ENCODE measurements around the gene TTLL6.
"Not testable (repeated sequence)": the region's sequence is repeated elsewhere in the genome, so short reads cannot be mapped to it uniquely, and the experiment has no call there.

The TTLL6 gene

GRCh38 chr17:48814504-48814903, 2.5 kb downstream of the TTLL6 start:
- DNase-seq, result peak; percentile 76

GRCh38 chr17:48812001-48812400, 5.0 kb downstream of the TTLL6 start:
- DNase-seq, result no peak

GRCh38 chr17:48809182-48809581, 7.8 kb downstream of the TTLL6 start:
- DNase-seq, result no peak

DNA sequence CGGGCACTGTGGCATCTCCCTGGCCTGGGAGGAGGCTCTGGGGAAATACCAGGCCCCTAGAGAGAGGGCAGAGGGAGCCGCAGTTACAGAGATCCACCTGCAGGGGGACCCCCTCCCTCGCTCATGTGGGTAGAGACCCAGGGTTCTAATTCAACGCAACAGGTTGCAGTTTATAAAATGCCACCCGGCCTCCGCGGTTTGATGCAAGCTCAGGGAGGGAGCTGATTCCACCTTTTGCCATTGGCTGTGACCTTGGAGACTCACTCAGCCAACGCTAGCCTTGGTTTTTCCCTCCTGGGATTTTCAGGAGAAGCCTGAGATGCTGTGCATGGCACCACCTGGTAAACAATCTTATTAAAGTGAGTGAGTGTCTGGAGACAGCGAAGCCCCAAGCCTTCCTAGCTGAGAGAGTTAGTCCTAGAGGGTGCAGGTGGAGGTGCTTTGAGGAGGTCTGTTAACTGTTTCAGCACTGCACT, 12.1 kb downstream of the TTLL6 start:
- DNase-seq, result peak; percentile 75

DNA sequence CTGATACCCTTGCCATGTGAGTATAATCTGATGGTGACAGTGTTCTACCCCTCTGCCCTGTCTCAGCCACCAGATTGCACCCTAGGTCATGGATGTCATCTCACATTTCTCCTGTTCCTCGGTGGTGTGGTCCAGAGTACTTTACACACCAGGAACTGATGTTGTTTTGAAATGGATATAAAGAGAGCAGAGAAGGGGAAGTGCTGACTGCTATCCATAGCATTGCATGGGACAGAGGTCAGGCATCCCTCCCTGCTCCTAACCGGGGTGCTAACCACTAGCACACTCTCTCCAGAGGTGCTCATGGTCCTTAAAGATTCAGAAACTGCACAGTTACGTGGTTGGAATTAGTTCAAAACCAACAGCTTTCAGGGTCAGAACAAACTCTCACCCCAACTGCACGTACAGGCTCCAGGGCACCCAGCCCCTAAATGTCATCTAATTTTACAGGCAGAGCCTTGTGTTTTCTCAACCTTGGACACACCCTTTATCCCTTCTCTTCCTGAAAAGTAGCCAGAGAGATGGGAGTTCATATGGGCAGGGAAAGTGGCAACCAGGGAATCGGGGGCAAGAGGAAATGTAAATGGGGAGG, 16.3 kb downstream of the TTLL6 start:
- DNase-seq, result no peak

GRCh38 chr17:48799069-48799723, 17.8 kb downstream of the TTLL6 start:
- no peak for DNase-seq

- not testable (repeated sequence) for DNase-seq
These were observed 20.9 kb downstream of the TTLL6 start for GRCh38 chr17:48796163-48796522.

GRCh38 chr17:48795444-48796162, 21.4 kb downstream of the TTLL6 start:
- no peak for DNase-seq

GRCh38 chr17:48792033-48792798, 24.8 kb downstream of the TTLL6 start:
- no peak for DNase-seq

DNA sequence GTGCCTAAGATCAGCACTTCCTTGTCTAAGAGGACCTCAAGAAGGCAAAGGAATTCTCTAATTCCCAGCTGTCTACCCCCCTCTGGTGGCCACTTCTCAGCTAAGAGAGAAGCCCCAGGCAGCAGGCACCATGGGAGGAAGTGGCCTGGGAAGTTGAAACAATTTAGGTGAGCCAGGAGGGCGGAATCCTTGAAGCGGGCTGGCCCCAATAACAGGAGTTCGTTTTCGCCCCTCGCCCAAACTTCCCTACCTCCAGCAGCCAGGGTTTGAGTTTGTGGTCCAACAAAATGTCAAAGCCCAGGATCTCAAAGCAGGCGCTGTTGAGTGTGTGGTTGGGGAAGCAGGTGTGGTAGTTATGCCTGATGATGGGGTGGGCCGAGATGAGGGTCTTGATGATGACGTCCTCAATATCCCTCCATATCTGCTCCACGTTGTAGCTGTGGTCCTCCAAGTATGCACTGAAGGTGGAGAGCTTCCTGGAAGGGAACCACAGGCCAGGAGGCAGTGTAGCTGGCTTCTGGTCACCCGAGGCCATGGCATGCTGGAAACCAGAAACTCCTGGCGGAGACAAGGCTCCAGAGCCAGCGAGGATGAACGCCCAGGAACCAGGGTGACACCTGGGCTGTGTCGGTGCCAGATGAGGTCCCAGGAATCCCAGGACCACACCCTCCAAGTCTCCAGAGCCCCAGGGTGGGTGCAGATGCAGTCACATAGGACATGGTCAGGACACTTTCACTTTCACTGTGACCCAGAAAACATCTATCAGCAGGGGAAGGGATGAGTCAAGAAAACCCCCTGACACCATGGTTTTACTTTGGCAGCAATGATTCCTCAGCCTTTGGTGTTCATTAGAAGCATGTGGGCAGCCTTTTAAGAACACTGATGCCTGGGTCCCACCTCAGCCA, 25.6 kb downstream of the TTLL6 start:
- peak; percentile 27 for DNase-seq

GRCh38 chr17:48790607-48791127, 26.4 kb downstream of the TTLL6 start:
- DNase-seq, result no peak

DNA sequence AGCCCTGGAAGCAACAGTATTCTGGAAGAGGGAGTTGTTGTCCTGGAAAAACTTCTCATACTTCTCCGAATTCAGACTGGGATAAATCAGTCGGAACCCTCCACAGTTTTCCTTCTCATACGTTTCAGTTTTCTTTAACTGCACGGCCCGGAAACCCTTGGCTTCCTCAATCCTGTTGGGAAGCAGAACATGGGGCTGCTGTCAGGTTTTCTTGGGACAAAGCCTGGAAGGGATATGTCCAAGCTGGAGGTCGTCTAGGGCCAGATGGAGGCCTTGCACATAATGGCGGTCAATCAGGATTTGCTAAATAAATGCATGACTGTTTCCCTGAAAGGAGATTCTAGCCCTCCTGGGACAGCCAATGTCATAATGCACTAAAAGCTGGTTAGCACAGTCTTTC, 29.2 kb downstream of the TTLL6 start:
- no peak for DNase-seq

DNA sequence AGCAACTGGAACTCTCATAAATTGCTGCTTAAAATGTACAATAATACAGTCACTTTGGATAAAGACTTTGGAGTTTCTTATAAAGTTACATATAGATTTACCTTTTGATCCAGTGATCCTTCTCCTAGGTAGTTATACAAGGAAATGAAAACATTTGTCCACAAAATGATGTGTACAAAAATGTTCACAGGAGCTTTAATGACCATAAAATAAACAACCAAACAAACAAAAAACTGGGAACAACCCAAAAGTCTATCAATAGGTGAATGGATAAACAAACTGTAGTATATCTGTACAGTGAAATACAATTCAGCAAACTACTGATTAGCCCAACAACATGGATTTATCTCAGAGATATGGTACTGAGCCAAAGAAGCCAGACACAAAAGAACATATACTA, 37.6 kb downstream of the TTLL6 start:
- no peak for DNase-seq

- DNase-seq, result no peak
These were observed 40.4 kb downstream of the TTLL6 start for GRCh38 chr17:48776602-48777001.

GRCh38 chr17:48773245-48773644, 43.8 kb downstream of the TTLL6 start:
- no peak for DNase-seq

- no peak for DNase-seq
These were observed 46.1 kb downstream of the TTLL6 start for GRCh38 chr17:48770954-48771353.

DNA sequence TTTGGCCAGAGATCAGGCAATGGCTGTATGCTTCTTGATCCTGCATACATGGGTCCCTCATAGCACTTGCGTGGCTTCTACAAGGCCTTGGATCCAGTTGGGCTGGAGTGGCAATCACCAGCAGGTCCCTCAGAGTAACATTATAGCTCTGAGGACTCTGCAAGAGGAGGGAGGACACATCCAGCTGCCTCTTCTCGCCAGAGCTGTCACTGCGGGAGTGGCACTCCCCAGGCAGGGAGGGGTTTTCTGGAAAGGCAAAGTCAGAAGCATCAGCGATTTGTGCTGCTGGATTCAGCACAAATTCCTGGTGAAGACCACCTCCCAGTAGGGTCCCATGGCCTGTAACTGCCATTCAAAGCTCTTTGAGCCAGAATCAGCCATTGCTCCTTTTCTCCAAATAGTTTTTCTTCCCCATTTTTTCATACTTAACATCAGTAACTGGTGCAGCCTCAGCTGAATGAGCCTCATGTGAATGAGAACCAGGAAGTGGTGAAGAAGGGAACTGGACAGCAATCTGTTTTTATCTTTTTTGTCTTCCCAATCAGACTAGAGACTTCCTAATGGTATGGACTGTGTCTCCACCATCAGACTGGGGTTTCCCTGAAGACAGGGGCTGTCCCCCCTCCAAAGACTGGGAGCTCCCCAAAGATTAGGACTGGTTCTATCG, 47.9 kb downstream of the TTLL6 start:
- no peak for DNase-seq

- no peak for DNase-seq
These were observed 49.7 kb downstream of the TTLL6 start for GRCh38 chr17:48767263-48767774.

DNA sequence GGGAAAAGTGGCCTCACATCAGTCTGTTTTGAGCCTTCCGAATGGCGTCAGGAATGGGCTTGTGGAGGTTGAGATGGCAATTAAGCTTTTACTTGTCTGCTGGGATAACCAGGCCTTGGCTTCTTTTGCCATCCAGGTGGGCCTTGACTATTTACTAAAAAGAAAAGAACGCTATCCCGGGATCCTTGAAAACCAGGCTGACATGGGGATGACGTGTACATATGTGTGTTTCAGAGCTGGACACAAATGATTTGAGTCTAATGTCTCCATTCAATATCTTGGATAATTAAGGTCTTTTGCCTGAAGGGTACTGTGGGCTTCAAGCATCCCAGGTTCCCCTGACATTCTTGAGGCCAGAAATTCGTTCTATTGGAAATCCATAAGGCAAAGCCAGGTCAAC, 55.9 kb downstream of the TTLL6 start:
- DNase-seq, result no peak

DNA sequence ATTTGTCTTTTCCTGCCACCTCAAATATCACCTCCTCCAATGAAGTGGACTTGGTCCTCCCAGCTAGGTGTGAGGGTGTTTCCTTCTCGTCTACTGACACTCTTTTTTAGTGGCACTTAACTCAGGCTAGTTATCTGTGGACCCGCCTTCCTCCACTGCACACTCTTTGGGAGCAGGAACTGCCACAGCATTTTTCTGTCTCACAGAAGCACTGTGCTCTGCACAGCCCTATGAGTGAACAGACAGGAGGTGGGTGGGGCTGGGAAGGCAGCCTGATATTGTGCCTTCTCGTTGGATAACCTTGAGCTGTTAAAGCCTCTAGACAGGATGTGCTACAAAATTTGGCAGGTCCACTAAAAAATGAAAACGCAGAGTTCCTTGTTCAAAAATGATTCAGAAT, 56.6 kb downstream of the TTLL6 start:
- no peak for DNase-seq

DNA sequence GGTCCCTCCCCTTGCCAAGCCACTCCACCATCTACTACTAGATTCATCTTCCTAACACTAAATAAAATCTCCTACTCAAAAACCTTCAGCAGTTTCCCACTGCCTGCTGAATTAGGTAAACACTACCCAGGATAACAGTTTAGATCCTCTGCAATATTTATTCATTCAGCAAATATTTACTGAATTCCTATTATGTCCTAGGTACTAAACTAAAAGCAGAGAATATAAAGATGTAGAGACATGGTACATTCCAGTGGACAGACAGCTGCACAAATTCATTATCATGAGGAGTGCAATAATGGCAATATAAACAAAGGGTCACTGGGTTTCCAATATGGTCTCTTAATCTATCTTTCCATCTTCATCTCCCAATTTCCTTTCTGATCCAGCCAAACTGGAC, 57.7 kb downstream of the TTLL6 start:
- no peak for DNase-seq
